Kidney epithelial cell (primary cell): ENCODE measurements around the gene POLR1A. TPM values are rescaled to one million over a fixed set of nuclear protein-coding genes. Genes with fewer than 3 reads are reported as not detected.

Experiments
- DNase-seq: peaks from one replicate; pipeline ENCODE4 v3.0.0-alpha.2; 2010; ENCODE audit warnings: low read depth
- H3K27me3 ChIP-seq: 2 replicates; pipeline ENCODE4 v1.6.0; 2011; ENCODE audit warnings: low read length; ENCODE audit not compliant: control insufficient read depth, insufficient read depth
- H3K36me3 ChIP-seq: 2 replicates; pipeline ENCODE4 v1.5.1; 2011; ENCODE audit warnings: low read length; ENCODE audit not compliant: control insufficient read depth, insufficient read depth
- H3K4me3 ChIP-seq: 2 replicates; pipeline ENCODE4 v1.5.1; 2011; ENCODE audit warnings: low read depth, mild to moderate bottlenecking, control low read depth, low read length
- total RNA-seq: library from RNA; depleted of rRNA; stranded (reverse); fragments of >200 nt; gene quantifications from 2 replicates; pipeline ENCODE4 v1.2.3, GENCODE V29; 2015
- TF ChIP-seq, protein P1 (sequence below): IDR thresholded peaks from 2 replicates; pipeline ENCODE4 v1.5.1; 2011; ENCODE audit warnings: mild to moderate bottlenecking, moderate library complexity, low read length, control low read depth, inconsistent platforms; ENCODE audit not compliant: insufficient read depth, poor library complexity, severe bottlenecking

The POLR1A gene
- total RNA-seq, 1 donor from 2014 or later = 33.7 TPM

DNA sequence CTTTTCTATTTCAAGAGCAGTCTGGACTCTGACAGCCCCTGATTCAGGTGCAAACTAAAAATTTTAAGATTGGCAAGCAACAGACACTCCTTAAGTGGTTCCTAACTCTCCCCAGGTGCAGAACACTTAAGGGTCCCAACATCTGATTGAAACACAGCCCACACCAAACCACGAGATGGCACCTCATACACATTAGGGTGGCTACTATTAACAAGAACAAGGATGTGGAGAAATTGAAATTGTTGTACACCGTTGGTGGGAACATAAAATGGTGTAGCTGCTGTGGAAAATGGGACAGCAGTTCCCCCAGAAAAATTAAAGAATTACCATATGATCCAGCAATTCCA, 82.3 kb downstream of the POLR1A start:
- H3K4me3 ChIP-seq = no peak overlapping the region
- H3K27me3 ChIP-seq = no peaks in the 10 kb centered on the region
- TF ChIP-seq, protein P1, sequence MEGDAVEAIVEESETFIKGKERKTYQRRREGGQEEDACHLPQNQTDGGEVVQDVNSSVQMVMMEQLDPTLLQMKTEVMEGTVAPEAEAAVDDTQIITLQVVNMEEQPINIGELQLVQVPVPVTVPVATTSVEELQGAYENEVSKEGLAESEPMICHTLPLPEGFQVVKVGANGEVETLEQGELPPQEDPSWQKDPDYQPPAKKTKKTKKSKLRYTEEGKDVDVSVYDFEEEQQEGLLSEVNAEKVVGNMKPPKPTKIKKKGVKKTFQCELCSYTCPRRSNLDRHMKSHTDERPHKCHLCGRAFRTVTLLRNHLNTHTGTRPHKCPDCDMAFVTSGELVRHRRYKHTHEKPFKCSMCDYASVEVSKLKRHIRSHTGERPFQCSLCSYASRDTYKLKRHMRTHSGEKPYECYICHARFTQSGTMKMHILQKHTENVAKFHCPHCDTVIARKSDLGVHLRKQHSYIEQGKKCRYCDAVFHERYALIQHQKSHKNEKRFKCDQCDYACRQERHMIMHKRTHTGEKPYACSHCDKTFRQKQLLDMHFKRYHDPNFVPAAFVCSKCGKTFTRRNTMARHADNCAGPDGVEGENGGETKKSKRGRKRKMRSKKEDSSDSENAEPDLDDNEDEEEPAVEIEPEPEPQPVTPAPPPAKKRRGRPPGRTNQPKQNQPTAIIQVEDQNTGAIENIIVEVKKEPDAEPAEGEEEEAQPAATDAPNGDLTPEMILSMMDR = no peak
- H3K36me3 ChIP-seq = no peaks in the 10 kb centered on the region
- no peak for DNase-seq

DNA sequence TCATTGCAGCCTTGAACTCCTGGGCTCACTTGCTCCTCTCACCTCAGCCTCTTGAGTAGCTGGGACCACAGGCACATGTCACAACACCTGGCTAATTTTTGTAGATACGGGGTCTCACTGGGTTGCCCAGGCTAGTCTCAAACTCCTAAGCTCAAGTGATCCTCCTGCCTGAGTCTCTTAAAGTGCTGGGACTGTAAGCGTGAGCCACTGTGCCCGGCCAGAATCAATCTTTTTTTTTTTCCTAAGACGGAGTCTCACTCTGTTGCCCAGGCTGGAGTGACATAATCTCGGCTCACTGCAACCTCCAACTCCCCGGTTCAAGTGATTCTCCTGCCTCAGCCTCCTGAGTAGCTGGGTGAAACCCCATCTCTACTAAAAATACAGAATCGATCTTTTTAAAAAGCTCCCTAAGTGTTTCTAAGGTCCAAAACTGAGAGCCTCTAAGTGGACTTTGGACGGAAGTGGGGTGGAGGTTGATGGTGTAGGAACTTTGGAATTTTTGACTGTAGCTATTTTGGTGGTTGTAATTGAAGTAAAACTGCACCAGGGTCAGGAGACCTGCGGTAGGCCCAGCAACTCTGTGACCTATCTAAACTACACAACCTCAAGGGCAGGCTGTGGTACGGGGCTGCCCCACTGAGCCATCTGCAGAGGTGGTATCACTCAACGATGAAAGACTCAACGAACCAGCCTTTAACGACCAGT, 82.9 kb downstream of the POLR1A start:
- Histone ChIP-seq H3K27me3 (no peaks in the 10 kb centered on the region), H3K36me3 (no peaks in the 10 kb centered on the region)
- TF ChIP-seq, protein P1 = no peak

DNA sequence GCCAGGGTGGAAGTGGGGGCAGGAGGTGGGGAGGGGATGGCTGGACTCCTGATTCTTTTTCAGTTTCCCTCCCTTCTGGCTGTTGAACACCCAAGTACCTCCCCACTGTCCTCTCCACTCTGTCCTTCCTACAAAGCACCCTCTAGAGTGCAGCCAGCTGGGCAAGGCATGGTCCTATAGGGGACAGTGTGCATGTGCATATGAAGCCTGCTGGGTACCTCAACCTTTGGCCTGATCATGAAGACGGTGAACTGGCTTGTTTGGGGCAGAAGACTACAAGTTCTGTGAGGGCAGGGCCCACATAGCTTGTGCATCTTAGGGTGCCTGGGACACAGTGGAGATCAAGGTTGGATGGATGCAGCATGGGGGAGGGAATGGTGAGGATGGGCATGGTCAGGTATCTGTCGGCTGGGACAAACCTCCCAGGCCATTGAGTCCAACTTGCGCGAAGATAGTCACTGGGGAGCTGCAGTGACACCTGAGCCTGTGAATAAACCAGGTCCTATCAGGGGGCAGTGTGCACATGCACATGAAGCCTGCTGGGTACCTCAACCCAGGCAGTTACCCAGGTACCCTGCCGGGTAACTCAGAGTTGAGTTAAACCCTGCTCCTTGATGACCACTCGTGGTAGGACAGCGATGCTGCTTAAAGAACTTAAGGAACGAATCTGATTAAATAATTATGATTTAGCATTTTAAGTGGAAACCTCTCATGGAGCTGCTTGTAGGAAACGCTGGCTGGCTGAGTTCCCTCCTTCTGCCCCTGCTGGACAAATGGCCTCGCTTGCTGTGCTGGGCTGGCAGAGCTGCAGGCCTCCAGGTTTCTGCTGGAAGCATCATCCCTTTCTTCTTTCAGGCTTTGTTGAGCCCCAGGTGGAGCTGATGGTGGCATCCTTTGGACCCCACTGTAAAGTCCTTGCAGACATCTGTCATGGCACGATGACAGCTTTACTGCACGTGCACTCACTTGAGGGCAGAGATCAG, 84.0 kb downstream of the POLR1A start:
- Histone ChIP-seq H3K36me3 (no peaks in the 10 kb centered on the region), H3K27me3 (no peaks in the 10 kb centered on the region), H3K4me3 (no peak overlapping the region)
- TF ChIP-seq, protein P1 = no peak
- DNase-seq = no peak

More for the DNA sequence above, 82.9 kb downstream of the POLR1A start:
- DNase-seq = no peak
- no peak overlapping the region for H3K4me3 ChIP-seq

- Histone ChIP-seq H3K4me3 (no peak overlapping the region), H3K27me3 (no peaks in the 10 kb centered on the region), H3K36me3 (no peaks in the 10 kb centered on the region)
- TF ChIP-seq, protein P1 = no peak
- DNase-seq = no peak
Measured at GRCh38 chr2:86020984-86021383, 84.7 kb downstream of the POLR1A start.

GRCh38 chr2:86019121-86019520, 86.6 kb downstream of the POLR1A start:
- DNase-seq = no peak
- H3K36me3 ChIP-seq = no peaks in the 10 kb centered on the region
- no peak overlapping the region for H3K4me3 ChIP-seq
- TF ChIP-seq, protein P1 = no peak
- H3K27me3 ChIP-seq = no peaks in the 10 kb centered on the region
